B cell (primary cell): Measurements from ENCODE around the gene ZNF319. TPM values are rescaled to one million over a fixed set of nuclear protein-coding genes. Genes with fewer than 3 reads are reported as not detected.
A peak's percentile ranks its signal among the peaks of the same experiment; 100 is the strongest.

Experiments used
- ATAC-seq: fragments of 200-7000 bp; cut with Tn5 transposase; one replicate; pipeline ENCODE4 v1.10.0; 2021; ENCODE audit warnings: low read depth, mild to moderate bottlenecking, moderate number of reproducible peaks, moderate library complexity
- CTCF ChIA-PET: fragments of 350-600 bp; sonication (Branson Sonifier 250); formaldehyde crosslinking; loops from one replicate; lab custom pipeline; 2021; ENCODE audit warnings: antibody characterized with exemption, inconsistent platforms; lab: Charles Lee
- POLR2A ChIA-PET: fragments of 350-600 bp; sonication (Branson Sonifier 250); formaldehyde crosslinking; loops from one replicate; lab custom pipeline; 2021; ENCODE audit warnings: antibody characterized with exemption; lab: Charles Lee
- DNase-seq: peaks from one replicate; pipeline ENCODE4 v3.0.0; 2013
- H2AFZ ChIP-seq: 2 replicates; pipeline ENCODE4 v1.6.1; 2012; ENCODE audit warnings: mild to moderate bottlenecking, low read depth, low read length; ENCODE audit not compliant: insufficient read depth, poor library complexity, severe bottlenecking
- H3K27ac ChIP-seq, 2 donors: 1 replicate in 1 of 2; 2 replicates in 1 of 2; pipeline ENCODE4 v1.5.1; 2012 to 2013; ENCODE audit warnings: low read length in 2 of 2, mild to moderate bottlenecking in 2 of 2, moderate library complexity in 1 of 2
- H3K27me3 ChIP-seq, 4 experiments: fragments of 200-600 bp in 1 of 4; sonication (generic) in 1 of 4; replicated peaks in 1 of 4; 1 replicate in 2 of 4; 2 replicates in 2 of 4; pipeline versions ENCODE4 v1.6.1 to v1.7.0; 2013 to 2016; ENCODE audit warnings: low read length in 3 of 4, mild to moderate bottlenecking in 2 of 4, mixed read lengths in 1 of 4, moderate library complexity in 1 of 4; ENCODE audit not compliant: insufficient read depth in 4 of 4, control insufficient read depth in 3 of 4; ENCODE audit errors: control extremely low read depth in 1 of 4
- H3K36me3 ChIP-seq, 2 experiments: replicated peaks in 1 of 2; 1 replicate in 1 of 2; 2 replicates in 1 of 2; pipeline versions ENCODE4 v1.6.1 to v1.7.1; 2013; ENCODE audit warnings: low read length in 1 of 2; ENCODE audit not compliant: insufficient read depth in 2 of 2, control insufficient read depth in 1 of 2; ENCODE audit errors: control extremely low read depth in 1 of 2, extremely low read depth in 1 of 2
- H3K4me1 ChIP-seq, 2 donors: fragments of 200-600 bp in 1 of 2; sonication (generic) in 1 of 2; 1 replicate in 1 of 2; 2 replicates in 1 of 2; pipeline versions ENCODE4 v1.5.1 to v1.6.1; 2013 to 2017; ENCODE audit warnings: low read length in 2 of 2; ENCODE audit not compliant: control insufficient read depth in 2 of 2, insufficient read depth in 2 of 2
- H3K4me2 ChIP-seq: replicated peaks from 2 replicates; pipeline ENCODE3; 2012; ENCODE audit warnings: mild to moderate bottlenecking, low read depth, low read length; ENCODE audit not compliant: poor library complexity, severe bottlenecking
- H3K4me3 ChIP-seq, 5 experiments: fragments of 200-600 bp in 1 of 5; sonication (generic) in 1 of 5; 1 replicate in 3 of 5; 2 replicates in 2 of 5; pipeline versions ENCODE4 v1.5.1 to v1.7.0; 2011 to 2016; ENCODE audit warnings: low read length in 4 of 5, mild to moderate bottlenecking in 4 of 5, low read depth in 2 of 5, control low read depth in 1 of 5, moderate library complexity in 1 of 5; ENCODE audit not compliant: insufficient read depth in 1 of 5; ENCODE audit errors: control extremely low read depth in 1 of 5, extremely low read depth in 1 of 5
- H3K79me2 ChIP-seq: fragments of 200-600 bp; sonication (generic); one replicate; pipeline ENCODE4 v1.6.0; 2016; ENCODE audit warnings: low read length; ENCODE audit not compliant: control insufficient read depth, insufficient read depth
- H3K9ac ChIP-seq: fragments of 200-600 bp; sonication (generic); 2 replicates; pipeline ENCODE4 v1.6.1; 2017; ENCODE audit warnings: mild to moderate bottlenecking, low read length, moderate library complexity
- H3K9me3 ChIP-seq, 3 donors: one replicate each; pipeline versions ENCODE4 v1.6.1 to v1.7.1; 2013; ENCODE audit warnings: low read length in 2 of 3; ENCODE audit not compliant: control insufficient read depth in 2 of 3, insufficient read depth in 1 of 3; ENCODE audit errors: control extremely low read depth in 1 of 3
- H4K20me1 ChIP-seq: 2 replicates; pipeline ENCODE4 v1.6.0; 2012; ENCODE audit warnings: mild to moderate bottlenecking, low read length; ENCODE audit not compliant: insufficient read depth, control insufficient read depth, poor library complexity, severe bottlenecking
- H3K27ac Mint-ChIP-seq: one replicate; pipeline ENCODE4 v1.8.0; 2021; ENCODE audit warnings: mixed read lengths
- H3K27me3 Mint-ChIP-seq: one replicate; pipeline ENCODE4 v1.8.0; 2021; ENCODE audit warnings: mixed read lengths
- H3K4me1 Mint-ChIP-seq: one replicate; pipeline ENCODE4 v1.8.0; 2021; ENCODE audit warnings: mixed read lengths
- H3K4me3 Mint-ChIP-seq: one replicate; pipeline ENCODE4 v1.8.0; 2021; ENCODE audit warnings: mixed read lengths
- H3K9me3 Mint-ChIP-seq: one replicate; pipeline ENCODE4 v1.8.0; 2022; ENCODE audit warnings: mixed read lengths; ENCODE audit not compliant: insufficient read depth
- EZH2 ChIP-seq: IDR thresholded peaks from 2 replicates; pipeline ENCODE4 v1.6.1; 2012; ENCODE audit warnings: borderline replicate concordance, low read depth, mild to moderate bottlenecking, moderate library complexity, low read length; ENCODE audit not compliant: insufficient read depth, poor library complexity, severe bottlenecking
- WGBS: methylation state at CpG from one replicate; pipeline ENCODE4 v1.1.5; 2013; ENCODE audit warnings: missing lambda C conversion rate; ENCODE audit not compliant: insufficient coverage; 5-methylcytosine and 5-hydroxymethylcytosine counted together
- intact Hi-C: fragments of 100-400 bp; cut with micrococcal nuclease; formaldehyde crosslinking; loops from one replicate; pipeline ENCODE4 v1.10.0; 2022
- polyA plus RNA-seq: library from polyadenylated mRNA; depleted of rRNA; stranded (reverse); fragments of >200 nt; gene quantifications from 2 replicates; pipeline ENCODE4 v1.2.3, GENCODE V29; 2012
- total RNA-seq, 2 donors: library from RNA; stranded (reverse); fragments of 120-200 nt in 1 of 2; gene quantifications; 1 replicate in 1 of 2; 2 replicates in 1 of 2; pipeline versions ENCODE4 v1.2.3 to v1.2.4, GENCODE V29; 2013 to 2022
- TF ChIP-seq, protein P1 (sequence below): fragments of 200-600 bp; IDR thresholded peaks from one replicate; pipeline ENCODE4 v1.8.0; 2022; ENCODE audit warnings: antibody characterized with exemption, mild to moderate bottlenecking

ZNF319 gene
- total and polyA plus RNA-seq, 2 donors (not counting 1 experiment from before 2014, with no cell fraction given), result 12.4 to 15.1 TPM

GRCh38 chr16:58026705-58027160, 26.3 kb upstream of the ZNF319 start:
- CTCF ChIA-PET, result no interaction called here

GRCh38 chr16:58026139-58026704, 25.8 kb upstream of the ZNF319 start:
- H3K9ac ChIP-seq, result peak overlapping the region; percentile 70
- WGBS, result 1% methylated on average over 64 of the region's 65 CpGs
- CTCF ChIA-PET, result no interaction called here

More at GRCh38 chr16:58026705-58027160, 26.3 kb upstream of the ZNF319 start:
- Histone ChIP-seq H2AFZ (peak overlapping the region; percentile 87), H4K20me1 (no peaks in the 10 kb centered on the region), H3K4me2 (peak overlapping the region; percentile 98), H3K9me3 (no peaks in the 10 kb centered on the region), H3K79me2 (no peaks in the 10 kb centered on the region), H3K4me1 (peaks cover 21 to 26% of the 10 kb centered on the region in 2 donors), H3K36me3 (no peaks in the 10 kb centered on the region), H3K27me3 (peaks cover 0 to 44% (median 11%) of the 10 kb centered on the region in 4 experiments), H3K4me3 (peak overlapping the region in 3 of 5 experiments; percentile 58 to 72 (median 65)), H3K9ac (peak overlapping the region; percentile 70), H3K27ac (no peak overlapping the region)
- Mint-ChIP-seq H3K4me1 (peaks cover 8% of the 10 kb centered on the region), H3K27ac (no peak overlapping the region), H3K4me3 (peak overlapping the region; percentile 66), H3K27me3 (peaks cover 32% of the 10 kb centered on the region), H3K9me3 (no peaks in the 10 kb centered on the region)
- WGBS, result 3% methylated on average over 37 of the region's 38 CpGs
- ATAC-seq, result no peak
- no peak for TF ChIP-seq EZH2
- TF ChIP-seq, protein P1, sequence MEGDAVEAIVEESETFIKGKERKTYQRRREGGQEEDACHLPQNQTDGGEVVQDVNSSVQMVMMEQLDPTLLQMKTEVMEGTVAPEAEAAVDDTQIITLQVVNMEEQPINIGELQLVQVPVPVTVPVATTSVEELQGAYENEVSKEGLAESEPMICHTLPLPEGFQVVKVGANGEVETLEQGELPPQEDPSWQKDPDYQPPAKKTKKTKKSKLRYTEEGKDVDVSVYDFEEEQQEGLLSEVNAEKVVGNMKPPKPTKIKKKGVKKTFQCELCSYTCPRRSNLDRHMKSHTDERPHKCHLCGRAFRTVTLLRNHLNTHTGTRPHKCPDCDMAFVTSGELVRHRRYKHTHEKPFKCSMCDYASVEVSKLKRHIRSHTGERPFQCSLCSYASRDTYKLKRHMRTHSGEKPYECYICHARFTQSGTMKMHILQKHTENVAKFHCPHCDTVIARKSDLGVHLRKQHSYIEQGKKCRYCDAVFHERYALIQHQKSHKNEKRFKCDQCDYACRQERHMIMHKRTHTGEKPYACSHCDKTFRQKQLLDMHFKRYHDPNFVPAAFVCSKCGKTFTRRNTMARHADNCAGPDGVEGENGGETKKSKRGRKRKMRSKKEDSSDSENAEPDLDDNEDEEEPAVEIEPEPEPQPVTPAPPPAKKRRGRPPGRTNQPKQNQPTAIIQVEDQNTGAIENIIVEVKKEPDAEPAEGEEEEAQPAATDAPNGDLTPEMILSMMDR, result no peak
- POLR2A ChIA-PET, result no interaction called here
- intact Hi-C loops, result loop anchor here (10.0 kb wide), 1 partner anchor 458 kb away; no protein-coding TSS in a partner anchor
- no peak for DNase-seq

More at GRCh38 chr16:58026139-58026704, 25.8 kb upstream of the ZNF319 start:
- no peak for ATAC-seq
- Mint-ChIP-seq H3K9me3 (no peaks in the 10 kb centered on the region), H3K4me1 (peaks cover 8% of the 10 kb centered on the region), H3K27ac (no peak overlapping the region), H3K27me3 (peaks cover 32% of the 10 kb centered on the region), H3K4me3 (peak overlapping the region; percentile 66)
- TF ChIP-seq EZH2, result no peak
- TF ChIP-seq, protein P1, result no peak
- H2AFZ ChIP-seq, result peak overlapping the region; percentile 87
- H3K36me3 ChIP-seq, result no peaks in the 10 kb centered on the region
- no peak overlapping the region for H3K27ac ChIP-seq
- H3K4me2 ChIP-seq, result peak overlapping the region; percentile 98
- H3K27me3 ChIP-seq, result peaks cover 0 to 44% (median 11%) of the 10 kb centered on the region in 4 experiments
- H3K4me3 ChIP-seq, result peak overlapping the region; percentile 3 to 72 (median 58)
- intact Hi-C loops, result loop anchor here (10.0 kb wide), 1 partner anchor 459 kb away; no protein-coding TSS in a partner anchor
- DNase-seq, result peak; percentile 54
- H3K4me1 ChIP-seq, result peaks cover 21 to 26% of the 10 kb centered on the region in 2 donors
- no peaks in the 10 kb centered on the region for H3K79me2 ChIP-seq
- no peaks in the 10 kb centered on the region for H4K20me1 ChIP-seq
- H3K9me3 ChIP-seq, result no peaks in the 10 kb centered on the region
- POLR2A ChIA-PET, result no interaction called here
